HG03097 (cell line): ENCODE data around the gene SLC35D2.
"Not testable (repeated sequence)": the region's sequence is repeated elsewhere in the genome, so short reads cannot be mapped to it uniquely, and the experiment has no call there.

Experiments used
- ATAC-seq: cut with Tn5 transposase; IDR thresholded peaks from one replicate; pipeline ENCODE4 v1.9.1; 2021; ENCODE audit not compliant: unreplicated experiment, low FRiP score

The SLC35D2 gene

DNA sequence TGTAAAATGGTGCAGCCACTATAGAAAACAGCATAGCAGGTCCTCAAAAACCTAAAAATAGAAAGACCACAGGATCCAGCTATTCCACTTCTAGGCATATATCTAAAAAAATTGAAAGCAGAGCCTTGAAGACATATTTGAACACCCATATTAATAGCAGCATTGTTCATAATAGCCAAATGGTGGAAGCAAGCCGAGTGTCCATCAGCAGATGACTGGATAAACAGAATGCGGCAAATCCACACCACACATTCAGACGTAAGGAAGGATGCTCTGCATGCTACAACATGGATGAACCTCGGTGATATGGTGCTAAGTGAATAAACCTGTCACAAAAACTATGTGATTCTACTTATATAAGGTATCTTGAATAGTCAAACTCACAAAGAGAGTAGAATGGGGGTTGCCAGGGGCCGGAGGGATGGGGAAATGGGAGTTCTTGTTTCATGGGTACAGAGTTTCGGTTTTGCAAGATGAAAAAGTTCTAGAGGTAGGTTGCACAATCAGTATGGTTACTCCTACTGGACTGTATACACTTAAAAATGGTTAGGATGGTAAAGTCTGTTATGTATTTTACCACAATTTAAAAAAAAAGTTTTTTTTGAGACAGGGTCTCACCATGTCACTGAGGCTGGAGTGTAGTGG is 64.5 kb downstream of the SLC35D2 start:
- ATAC-seq: no peak

DNA sequence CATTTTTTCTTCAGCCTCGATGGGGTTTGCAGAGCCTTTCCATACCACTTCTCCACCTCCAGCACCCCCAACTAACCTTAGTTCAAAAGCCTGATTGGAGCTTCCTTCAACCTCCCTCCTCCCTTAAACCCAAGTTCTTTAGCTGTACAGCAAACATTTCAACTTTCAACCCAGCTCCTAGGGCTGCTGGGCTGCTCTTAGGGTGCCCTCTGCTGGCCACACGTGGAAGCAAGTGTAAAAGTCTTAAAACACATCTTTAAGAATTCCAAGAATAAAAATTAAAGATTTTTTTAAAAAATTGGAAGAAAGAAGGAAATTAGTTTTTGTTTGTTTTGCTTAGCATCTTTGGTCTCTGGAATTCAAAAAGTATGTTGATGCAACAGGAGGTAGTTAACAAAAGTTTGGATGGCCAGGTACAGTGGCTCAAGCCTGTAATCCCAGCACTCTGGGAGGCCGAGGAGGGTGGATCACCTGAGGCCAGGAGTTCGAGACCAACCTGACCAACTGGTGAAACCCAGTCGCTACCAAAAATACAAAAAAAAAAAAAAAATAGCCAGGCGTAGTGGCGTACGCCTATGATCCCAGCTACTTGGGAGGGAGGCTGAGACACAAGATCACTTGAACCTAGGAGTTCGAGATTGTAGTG is 66.1 kb downstream of the SLC35D2 start:
- no peak for ATAC-seq

DNA sequence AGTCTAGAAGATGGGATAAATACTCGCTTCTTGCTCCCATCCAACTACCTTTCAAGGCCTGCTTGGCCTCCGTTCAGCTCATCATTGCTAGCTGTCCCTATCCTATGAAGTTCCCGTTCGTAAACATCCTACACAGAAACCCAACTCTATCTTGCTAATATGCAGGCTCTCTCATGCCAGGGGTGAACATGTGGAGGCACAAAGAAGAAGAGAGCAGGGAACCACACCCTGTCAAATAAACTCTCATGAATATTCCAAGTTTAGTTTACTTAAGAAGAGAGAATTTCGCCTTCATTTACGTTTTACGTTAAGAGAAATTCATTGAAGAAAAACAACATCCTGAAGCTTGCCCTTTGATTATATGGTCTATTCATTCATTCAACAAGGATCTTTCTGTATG is 73.7 kb downstream of the SLC35D2 start:
- ATAC-seq: no peak

DNA sequence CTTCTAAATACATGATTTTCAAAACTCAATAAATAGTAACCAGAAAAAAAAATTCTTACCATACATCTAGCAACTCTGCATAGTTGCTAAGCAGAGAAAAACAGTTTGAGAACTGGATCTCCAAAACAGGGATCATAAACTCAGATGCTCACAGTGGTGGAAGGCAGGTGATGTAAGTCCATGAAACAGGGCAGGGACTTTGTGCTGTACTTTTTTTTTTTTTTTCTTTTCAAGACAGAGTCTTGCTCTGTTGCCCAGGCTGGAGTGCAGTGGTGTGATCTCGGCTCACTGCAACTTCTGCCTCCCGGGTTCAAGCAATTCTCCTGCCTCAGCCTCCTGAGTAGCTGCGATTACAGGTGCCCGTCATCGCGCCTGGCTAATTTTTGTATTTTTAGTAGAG is 76.6 kb downstream of the SLC35D2 start:
- ATAC-seq: not testable (repeated sequence)

DNA sequence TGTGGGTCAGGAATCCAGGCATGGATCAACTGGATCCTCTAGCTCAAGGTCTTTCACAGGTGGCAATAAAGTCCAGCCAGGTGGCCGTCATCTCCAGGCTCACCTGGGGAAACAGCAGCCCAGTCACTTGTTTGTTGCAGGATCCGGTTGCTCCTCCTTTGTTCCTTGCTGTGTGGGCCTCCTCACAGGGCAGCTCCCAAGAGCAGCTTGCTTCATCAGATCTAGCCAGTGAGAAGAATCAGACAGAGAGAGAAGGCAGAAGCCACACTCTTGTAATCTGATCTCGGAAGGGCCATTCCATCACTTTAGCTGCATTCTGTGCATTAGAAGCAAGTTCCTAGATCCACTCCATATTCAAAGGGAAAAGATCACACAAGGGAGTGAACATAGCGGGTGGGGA is 78.3 kb downstream of the SLC35D2 start:
- ATAC-seq: no peak

DNA sequence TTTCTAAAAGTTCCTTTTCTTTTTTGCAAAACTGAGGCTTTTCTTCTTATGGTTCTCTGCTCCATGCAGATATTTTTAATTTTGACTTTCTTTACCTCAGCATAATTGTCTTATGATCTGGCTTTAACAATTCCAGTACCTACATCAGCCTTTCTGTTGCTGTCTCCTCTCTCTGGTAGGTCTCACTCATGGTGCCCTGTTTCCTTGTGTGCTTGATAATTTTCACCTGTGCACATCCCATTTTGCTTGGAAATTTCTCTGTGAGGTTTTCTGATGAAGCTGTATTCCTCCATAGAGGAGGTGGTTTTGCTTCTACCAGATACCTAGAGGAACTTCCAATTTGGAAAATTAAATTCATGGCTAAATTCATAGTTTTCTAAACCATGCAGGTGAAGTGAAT is 79.3 kb downstream of the SLC35D2 start:
- no peak for ATAC-seq

DNA sequence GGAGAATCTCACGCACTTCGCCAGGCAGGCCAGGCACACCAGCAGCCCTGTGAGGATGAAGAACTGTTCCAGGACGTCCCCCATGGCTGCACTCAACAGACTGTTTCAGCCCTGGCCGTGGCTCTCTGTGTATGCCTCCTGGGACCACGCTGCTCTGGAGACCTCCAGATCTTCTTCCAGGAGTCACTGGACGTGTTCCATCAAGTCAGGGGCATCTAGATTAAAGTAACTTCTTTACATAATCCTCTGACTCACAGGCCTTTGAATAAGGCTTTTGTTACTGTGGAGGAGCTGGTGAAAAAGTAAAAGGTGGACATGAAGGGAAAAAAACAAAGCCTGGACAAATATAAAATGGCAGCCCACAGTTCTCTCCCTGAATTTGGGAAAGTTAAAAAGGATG is 81.5 kb downstream of the SLC35D2 start, which contains the start of gene HSD17B3:
TSS of gene HSD17B3 (minus strand) at position 156 of the 400 bp plus-strand sequence. CDS start at position 84, 72 bp downstream.
- ATAC-seq: no peak

DNA sequence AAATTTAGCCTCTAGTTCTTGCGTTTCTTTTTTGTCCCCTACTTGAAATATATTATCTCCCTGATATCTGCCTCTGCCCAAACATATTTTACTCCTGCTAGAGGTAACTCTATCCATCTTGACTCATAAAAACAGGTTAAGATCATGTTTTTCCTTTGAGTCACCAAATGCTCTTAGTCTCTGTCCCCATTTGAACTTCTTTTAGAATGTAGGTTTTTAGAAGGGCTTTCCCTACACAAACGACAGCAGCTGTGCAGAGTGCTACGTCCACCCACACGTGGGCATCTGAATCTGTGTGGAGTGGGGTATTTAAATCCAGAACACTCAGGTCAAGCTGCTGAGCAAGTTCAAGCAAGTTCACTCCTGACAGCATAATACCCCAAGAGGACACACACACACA is 83.7 kb downstream of the SLC35D2 start:
- ATAC-seq: no peak

DNA sequence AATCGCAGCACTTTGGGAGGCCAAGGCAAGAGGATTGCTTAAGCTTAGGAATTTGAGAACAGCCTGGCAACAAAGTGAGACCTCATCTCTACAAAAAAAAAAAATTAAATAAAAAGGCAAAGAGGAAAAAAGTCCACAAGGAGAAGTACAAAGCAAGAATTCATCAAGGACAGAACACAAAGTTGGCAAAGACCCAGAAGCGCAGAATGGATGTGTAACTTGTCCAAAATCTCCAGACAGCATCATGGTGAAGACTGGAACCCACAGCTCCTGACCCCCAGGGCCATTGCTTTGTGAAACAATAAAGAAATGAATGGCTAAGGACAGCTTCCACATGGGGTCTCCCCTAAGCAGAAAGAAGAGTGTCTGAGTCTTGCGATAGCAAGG is 89.4 kb downstream of the SLC35D2 start:
- ATAC-seq: no peak

DNA sequence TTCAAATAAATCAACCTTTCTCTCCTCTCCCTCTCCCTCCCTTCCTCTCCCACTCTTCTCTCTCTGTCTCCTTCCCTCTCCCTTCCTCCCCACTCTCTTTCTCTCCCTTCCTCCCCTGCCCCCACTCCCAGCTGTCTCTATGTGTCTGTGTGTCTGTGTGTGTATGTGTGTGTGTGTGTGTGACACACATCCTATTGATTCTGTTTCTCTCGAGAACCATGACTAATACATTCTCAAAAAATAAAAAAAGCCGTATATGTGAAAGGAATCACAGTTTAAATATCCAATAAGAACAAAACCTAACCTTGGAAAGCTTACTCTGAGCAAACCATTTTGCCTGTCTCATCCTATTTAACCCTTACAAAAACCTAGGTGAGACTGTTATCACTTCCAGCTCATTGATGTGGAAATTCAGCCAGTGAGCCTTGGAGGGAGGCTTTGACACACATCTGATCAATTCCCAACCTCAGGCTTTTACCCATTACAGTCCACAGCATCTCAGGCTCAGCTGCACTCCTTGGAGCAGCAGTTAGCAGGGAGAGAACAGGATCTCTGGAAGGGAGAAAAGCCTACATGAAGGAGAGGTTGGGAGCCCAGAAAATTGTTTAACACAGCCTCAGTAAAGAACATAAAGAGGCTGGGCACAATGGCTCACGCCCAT is 89.9 kb downstream of the SLC35D2 start:
- ATAC-seq: no peak

DNA sequence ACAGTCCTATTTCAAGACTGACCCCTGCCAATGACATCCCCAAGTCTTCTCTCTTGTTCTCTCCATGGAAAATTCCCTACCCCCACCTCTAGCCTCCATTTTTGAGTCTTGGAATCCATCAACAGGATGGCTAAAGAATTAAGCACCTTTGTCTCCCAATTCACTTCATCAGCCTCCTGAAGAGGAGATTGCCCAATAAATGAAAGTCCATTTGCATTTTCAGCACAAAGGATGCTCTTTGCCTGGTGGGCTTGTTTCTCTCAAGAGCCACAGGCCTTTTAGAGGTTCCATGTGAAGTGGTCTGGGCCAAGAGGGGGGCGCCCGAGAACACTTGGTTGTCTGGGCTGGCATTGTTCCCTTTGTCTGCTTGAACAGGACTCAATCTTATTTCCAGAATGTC is 94.1 kb downstream of the SLC35D2 start:
- ATAC-seq: no peak

DNA sequence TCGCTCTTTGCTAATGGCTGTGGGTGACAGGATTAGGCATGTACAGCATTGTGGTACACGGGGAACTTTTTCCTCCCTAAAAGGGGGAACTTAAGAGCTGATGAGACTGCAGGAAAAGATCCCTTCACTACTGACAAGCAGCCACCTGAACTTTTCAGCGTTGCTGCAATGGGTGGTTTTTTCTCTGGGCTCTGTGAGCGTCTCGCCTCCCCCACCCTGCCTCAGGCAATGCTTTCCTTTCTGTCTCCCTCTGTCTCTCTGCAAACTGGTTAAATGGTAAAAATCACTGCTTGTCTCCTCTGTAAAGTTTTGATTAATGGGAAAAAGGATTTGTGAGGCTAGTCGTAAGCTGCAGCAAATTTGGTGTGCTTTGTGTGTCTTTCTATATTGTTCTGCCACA is 101.9 kb downstream of the SLC35D2 start:
- ATAC-seq: no peak

DNA sequence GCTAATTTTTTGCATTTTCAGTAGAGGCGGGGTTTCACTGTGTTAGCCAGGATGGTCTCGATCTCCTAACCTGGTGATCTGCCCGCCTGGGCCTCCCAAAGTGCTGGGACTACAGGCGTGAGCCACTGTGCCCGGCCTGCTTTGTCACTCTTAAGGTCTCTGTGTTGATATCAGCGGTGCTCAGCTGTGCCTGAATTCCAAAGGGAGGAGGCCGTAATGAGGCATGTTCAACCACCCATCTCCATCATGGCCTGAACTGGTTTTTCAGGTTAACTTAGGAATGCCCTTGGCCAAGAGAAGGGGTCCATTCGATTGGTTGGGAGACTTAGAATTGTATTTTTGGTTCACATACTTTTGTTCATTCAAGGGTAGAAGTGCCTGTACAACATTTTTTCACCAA is 103.6 kb downstream of the SLC35D2 start:
- ATAC-seq: no peak

DNA sequence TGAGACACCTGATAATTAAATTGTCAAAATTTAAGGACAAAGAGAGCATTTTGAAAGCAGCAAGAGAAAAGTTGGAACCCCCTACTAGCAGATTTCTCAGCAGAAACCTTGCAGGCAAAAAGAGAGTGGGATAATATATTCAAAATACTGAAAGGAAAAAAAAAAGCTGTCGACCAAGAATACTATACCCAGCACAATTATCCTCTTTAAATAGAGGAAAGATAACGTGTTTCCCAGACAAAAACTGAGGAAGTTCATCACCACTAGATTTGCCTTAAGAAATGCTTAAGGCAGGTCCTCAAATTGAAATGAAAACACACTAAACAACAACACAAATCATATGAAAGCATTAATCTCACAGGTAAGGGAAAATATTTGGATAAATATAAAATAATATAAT is 108.6 kb downstream of the SLC35D2 start:
- no peak for ATAC-seq
